Measurements from ENCODE around the gene NAA50. TPM values are rescaled to one million over a fixed set of nuclear protein-coding genes. Genes with fewer than 3 reads are reported as not detected.
A peak's percentile ranks its signal among the peaks of the same experiment; 100 is the strongest.

The NAA50 gene
- total and polyA plus RNA-seq, 2 of the 13 experiments (the other 11 are each of a cell fraction or from before 2014, with no cell fraction given) = 30.2 to 233 TPM

- TF ChIP-seq MTA3 (CRISPR knock-in tag; IDR thresholded peaks at IDR 0.05) = no peak
- no peak; the same call in 1 of the 2 replicates for TF ChIP-seq CSRNP1 (CRISPR knock-in tag; IDR thresholded peaks at IDR 0.05)
- TF ChIP-seq MED8 (CRISPR knock-in tag; IDR thresholded peaks at IDR 0.05; ENCODE audit: insufficient replicate concordance) = no peak
- TF ChIP-seq ZNF605 (CRISPR knock-in tag; IDR thresholded peaks at IDR 0.05) = peak; percentile 66; the same call in 1 of the 2 replicates
- TF ChIP-seq RFX1 (IDR thresholded peaks at IDR 0.05) = no peak
- TF ChIP-seq ZNF430 (CRISPR knock-in tag; IDR thresholded peaks at IDR 0.05) = peak; percentile 50; the same call in 1 of the 2 replicates
- TF ChIP-seq TRAFD1 (CRISPR knock-in tag; IDR thresholded peaks at IDR 0.05; ENCODE audit: borderline replicate concordance) = no peak
- TF ChIP-seq ZNF350 (CRISPR knock-in tag; IDR thresholded peaks at IDR 0.05; ENCODE audit: borderline replicate concordance, low read depth) = no peak
- TF ChIP-seq CHD2 (IDR thresholded peaks at IDR 0.05; ENCODE audit: low read depth, low read length) = no peak
- no peak for TF ChIP-seq ATRX (CRISPR knock-in tag; IDR thresholded peaks at IDR 0.05; ENCODE audit: borderline replicate concordance)
- no peak; the same call in 1 of the 2 replicates for TF ChIP-seq REL (CRISPR knock-in tag; conservative IDR thresholded peaks at IDR 0.05)
- TF ChIP-seq SALL1 (CRISPR knock-in tag; IDR thresholded peaks at IDR 0.05) = peak; percentile 82
- TF ChIP-seq ZNF33A (CRISPR knock-in tag; IDR thresholded peaks at IDR 0.05; ENCODE audit: borderline replicate concordance) = peak; percentile 44; the same call in 1 of the 2 replicates
- no peak for TF ChIP-seq ZNF383 (CRISPR knock-in tag; IDR thresholded peaks at IDR 0.05; ENCODE audit: borderline replicate concordance)
- TF ChIP-seq RBAK (CRISPR knock-in tag; IDR thresholded peaks at IDR 0.05) = no peak
- no peak for TF ChIP-seq ARNT (IDR thresholded peaks at IDR 0.05)
- peak; percentile 18; the same call in 1 of the 2 replicates for TF ChIP-seq KDM3A (CRISPR knock-in tag; IDR thresholded peaks at IDR 0.05; ENCODE audit: low read depth)
- TF ChIP-seq ZNF615 (CRISPR knock-in tag; IDR thresholded peaks at IDR 0.05; ENCODE audit: borderline replicate concordance) = no peak
- peak; percentile 23 for TF ChIP-seq IKZF4 (CRISPR knock-in tag; IDR thresholded peaks at IDR 0.05; ENCODE audit: borderline replicate concordance, low read depth, not compliant biosample characterization)
- TF ChIP-seq AKNA (CRISPR knock-in tag; IDR thresholded peaks at IDR 0.05; ENCODE audit: borderline replicate concordance) = no peak
- no peak for TF ChIP-seq ZNF282 (IDR thresholded peaks at IDR 0.05; ENCODE audit: partially characterized antibody)
- TF ChIP-seq BRCA1 (CRISPR knock-in tag; IDR thresholded peaks at IDR 0.05) = no peak
Observed at GRCh38 chr3:113745756-113746547, at the start of gene NAA50 (continued).

Measured in HepG2 (cell line).